HG03469 (cell line): ENCODE results near the gene DENND1A.
"Not testable (repeated sequence)": the region's sequence is repeated elsewhere in the genome, so short reads cannot be mapped to it uniquely, and the experiment has no call there.

Experiments used
- ATAC-seq: cut with Tn5 transposase; IDR thresholded peaks from one replicate; pipeline ENCODE4 v1.9.1; 2021; ENCODE audit warnings: mild to moderate bottlenecking, moderate library complexity, moderate number of reproducible peaks; ENCODE audit not compliant: unreplicated experiment

Gene DENND1A

DNA sequence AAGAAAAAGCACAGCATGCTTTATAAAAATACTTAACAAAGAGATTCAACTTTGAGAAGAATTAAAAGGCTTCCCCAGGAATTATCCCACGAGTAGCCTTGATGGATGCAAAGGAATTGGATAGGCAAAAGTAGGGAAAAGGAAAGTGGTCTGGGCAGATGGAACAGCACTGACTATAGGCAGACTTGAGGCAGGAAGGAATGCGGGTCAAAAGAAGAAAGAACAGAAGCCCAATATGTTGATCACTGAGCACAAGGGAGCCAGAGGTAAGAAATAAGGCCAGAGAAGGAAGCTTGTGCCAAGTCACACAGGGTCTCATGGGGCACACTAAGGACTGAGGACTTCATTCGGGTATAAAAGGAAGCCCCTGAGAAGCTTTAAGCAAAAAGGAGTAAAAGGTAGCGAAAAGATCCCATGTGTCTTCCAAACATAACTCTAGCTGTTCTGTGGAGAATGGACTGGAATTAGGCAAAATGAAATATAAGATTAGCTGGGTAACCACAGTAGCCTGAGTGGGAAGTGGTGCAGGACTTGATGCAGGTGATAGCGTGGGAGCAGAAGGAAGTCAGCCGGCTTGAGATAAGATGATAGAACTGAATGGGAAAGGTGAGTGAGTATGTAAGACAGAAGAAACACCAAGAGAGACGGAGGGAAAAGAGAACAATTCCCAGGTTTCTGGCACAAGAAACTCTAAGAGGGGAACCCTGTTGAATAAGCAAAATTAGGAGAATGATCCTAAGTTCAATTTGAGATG is 106.6 kb downstream of the DENND1A start:
- ATAC-seq: no peak

DNA sequence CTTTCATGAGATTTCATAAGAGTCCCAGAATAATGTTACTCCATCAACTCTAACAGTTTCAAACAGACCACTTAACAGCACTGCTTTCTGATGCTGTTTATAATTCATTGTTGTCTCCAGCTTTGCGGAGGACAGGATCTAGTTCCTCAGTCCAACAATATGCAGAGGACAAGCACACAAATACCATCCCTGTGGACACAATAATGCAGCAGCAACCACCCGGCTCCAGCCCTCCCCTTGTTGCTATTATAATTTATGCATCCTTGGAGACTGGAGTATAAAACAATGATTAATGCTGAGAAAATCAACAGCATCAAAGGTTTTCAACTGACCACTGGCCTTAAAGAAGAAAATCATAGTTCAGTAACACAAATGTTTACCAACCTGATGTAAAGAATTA is 108.3 kb downstream of the DENND1A start:
- ATAC-seq: no peak

DNA sequence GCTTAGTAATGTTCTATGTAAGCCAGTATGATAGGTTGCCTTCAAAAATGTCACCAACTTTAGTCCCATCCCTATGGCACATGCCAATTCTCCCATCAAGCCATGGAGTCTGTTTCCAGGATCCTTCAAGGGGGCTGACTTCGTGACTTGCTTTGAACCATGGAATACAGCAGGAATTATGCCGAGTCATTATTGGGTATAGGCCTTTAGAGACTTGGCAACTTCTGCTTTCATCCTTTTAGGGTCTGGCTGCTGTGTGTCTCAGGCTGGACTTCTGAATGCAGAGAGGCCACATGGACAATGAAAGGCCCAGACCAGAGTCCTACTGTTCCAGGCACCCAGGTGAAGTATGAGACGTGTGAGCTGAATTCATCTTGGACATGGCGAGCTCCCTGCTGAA is 109.8 kb downstream of the DENND1A start:
- no peak for ATAC-seq

DNA sequence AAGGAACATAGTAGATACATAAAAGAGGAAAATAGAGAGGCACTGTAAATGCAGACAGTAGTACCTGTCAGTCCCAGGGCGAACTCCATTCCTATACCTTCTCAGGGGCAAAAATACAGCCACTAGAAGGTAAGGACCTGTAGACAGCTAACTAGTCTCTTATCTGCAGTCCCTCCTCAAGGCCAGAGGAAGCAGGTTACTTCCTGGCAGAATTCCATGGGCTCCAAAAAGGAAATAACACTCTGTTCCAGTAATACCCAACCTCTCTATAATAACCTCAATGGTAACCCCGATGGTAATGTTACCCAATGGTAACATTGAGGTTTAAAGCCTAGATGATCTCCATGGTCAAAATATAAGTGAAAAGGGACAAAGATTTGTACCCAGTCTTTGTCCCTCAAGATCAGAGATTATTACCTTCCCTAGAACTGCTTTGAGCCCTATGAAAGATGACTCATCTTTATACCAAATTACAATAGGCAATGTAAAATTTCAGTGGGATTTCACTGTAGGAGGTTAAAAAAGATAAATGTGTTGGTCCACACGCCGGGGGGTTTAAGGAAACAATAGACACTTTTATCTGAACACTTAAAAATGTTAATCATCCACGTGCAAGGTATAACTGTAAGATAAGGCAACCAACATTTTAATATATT is 113.0 kb downstream of the DENND1A start:
- ATAC-seq: no peak

DNA sequence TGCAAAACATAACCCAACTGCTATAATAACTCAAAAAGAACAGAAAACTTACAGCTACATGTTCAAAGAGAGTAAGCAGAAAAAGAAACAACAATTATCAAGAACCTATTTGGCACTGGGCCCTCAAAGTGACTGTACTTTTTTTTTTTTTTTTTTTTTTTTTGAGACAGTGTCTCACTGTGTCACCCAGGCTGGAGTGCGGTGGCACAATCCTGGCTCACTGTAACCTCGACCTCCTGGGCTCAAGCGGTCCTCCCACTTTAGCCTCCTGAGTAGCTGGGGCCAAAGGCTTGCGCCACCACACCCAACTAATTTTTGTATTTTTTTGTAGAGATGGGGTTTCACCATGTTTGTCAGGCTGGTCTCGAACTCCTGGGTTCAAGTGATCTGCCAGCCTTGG is 114.1 kb downstream of the DENND1A start:
- not testable (repeated sequence) for ATAC-seq

DNA sequence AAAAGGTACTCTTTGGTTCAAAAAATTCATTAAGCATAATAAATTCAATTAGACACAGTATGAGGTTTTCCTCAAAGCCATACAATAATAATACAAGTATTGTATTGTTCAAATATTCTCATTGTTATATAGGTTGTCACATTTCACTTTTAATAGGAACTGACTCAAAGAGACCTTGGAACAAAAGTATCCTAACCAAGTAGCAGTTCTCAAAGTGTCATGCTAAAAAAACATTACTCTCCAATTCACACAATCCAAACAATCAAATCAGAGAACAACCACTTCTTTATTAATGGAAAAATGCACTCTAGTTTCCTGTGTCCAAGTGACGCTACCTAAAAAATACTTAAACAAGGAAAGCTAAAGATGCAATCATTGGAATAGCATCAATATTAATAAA is 115.4 kb downstream of the DENND1A start:
- no peak for ATAC-seq

DNA sequence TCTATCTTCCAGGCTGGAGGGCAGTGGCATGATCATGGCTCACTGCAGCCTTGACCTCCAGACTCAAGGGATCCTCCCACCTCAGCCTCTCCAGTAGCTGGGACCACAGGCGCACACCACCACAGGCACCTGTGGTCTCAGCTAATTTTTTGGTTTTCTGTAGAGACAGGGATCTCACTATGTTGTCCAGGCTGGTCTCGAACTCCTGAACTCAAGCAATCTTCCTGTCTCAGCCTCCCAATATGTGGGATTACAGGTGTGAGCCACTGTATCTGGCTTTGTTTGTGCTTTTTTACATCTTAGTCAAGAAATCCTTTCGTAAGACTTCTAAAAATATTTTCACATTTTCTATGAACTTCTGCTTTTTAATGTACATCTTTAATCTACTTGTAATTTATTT is 116.9 kb downstream of the DENND1A start:
- no peak for ATAC-seq

DNA sequence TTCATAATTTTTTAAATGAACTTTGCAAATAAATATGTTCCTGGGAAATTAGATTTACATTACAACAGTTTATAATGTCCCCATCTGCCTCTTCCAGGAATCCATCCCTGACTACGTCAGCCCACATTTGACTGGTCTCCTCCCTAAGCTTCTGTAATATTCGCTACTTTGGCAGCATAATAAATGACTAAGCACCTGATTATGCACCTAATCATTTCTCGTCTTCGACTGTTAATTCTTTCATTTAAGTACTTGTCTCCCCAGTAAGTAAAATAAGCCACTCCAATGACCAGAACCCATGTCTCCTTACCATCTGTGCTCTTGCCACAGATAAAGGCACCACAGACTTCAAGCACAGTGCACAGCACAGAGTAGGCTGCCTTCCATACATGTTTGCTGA is 122.7 kb downstream of the DENND1A start:
- ATAC-seq: no peak

DNA sequence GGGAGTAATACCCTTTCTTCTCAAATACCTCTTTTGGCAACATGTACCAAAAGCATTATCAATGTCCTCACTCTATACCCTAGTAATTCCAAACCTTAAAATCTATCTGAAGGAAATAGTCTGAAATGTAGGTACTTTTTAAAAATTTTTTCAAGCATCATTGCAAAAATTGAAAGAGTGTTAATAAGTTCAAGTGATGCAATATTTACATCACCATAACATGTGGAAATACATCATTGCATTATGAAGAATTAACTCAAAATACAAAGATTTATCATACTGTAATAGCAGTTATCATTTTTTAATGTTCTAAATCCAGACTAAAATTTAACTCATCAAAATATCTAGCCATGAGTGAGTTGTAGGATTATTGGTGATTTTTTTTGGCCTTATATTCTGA is 123.1 kb downstream of the DENND1A start:
- no peak for ATAC-seq

DNA sequence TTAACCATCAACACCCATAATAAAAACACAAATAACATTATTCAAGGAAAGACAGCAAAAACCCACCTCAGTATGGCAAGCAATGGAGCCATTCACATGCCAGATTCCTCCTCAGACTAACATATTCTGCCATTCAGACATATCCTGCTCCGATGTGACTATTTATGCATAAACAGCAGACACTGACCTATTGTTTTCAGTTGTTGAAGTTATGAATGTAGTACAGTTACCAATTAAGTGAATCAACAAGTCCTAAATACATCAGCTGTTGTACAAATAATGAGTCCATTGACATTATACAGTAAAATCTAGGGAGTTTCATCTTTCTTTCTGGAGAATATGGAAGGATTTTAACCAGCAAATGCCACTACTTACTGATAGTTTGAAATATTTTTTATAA is 131.7 kb downstream of the DENND1A start:
- ATAC-seq: no peak

DNA sequence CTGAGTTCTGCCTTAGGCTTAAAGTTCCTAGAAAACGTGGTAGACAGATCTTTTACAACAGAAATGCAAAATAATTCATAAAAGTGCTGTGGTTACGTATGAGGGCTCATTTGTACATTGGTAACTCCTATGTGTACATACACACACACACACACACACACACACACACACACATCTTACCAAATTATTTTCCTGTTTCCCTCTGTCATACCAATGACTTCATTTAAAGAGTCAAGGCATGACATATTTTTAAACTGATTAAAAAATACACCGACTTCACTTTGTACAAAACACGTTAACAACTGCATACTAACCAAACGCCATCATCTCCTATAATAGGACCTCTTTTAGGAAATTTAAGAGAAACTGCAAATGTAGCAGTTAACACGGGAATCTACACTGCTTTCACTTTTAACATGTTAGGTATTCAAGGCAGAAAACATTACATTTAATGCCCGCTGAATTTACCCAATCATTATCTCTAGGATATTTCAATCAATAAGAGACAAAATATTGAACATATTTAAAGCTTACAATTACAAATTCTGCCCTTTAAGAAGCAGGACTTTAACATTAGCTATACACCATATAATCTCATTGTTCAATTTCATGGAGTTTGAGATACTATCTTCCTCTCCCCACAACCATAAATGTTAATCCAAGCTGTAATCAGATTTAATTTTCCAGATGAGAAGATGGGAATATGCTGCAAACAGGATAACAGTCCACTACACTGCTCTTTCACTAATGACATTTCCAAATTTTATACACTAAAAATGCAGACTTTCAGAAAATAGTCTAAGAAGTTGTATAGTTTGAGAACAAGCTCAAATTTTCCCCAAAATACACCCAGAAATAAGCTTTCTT is 133.1 kb downstream of the DENND1A start:
- no peak for ATAC-seq

DNA sequence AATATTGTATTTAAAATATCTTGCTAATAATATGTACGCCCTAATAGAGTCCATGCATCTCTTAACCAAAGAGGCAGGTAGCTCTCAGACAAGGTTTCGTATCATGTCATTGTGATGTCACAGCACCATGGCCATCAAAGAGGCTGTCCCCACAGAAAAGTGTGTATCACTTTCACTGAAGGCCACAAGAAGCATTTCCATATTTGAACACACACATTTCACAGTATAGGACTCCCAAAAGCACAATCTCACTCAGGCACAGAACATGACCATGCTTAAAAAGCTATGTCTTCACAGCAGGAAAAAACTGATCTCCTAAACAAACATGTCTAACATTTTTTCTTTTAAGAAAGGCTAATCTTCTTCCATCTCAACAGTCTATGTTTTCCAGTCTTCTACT is 133.8 kb downstream of the DENND1A start:
- ATAC-seq: no peak

DNA sequence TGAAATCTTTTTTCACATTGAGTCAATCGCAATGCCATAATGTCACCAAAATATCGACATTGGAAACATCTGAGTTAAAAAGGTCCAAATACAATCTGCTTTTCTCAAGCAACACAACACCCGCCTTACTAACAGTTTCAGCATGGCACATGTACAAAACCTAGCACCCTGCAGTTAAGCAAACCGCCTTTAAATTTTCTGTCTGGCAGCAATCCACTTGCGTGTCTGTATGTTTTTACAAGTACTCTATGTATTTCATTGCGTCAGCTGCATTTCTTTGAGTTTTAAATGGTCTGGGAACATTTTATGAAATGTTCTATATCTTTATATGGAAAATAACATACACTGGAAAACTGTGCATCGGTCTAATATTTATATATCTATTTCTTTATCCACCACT is 134.6 kb downstream of the DENND1A start:
- ATAC-seq: no peak

DNA sequence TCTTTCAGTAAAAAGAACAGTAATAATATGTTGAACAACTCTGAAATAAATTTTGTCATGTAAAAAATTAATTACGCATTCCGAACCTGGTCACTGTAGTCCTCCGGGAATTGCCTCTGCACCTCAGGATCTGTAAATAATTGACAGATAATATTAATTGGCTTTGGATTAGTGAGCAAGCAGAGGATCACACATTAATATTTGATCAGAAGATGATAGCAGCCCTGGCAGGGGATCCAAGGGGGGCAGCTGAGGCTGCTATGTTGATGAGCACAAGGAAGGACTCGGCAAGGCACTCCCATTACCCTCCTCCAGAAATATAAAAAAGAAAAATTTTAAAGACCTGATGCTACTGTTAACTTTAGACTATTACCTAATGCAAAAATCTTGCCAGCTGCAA is 137.4 kb downstream of the DENND1A start:
- no peak for ATAC-seq

DNA sequence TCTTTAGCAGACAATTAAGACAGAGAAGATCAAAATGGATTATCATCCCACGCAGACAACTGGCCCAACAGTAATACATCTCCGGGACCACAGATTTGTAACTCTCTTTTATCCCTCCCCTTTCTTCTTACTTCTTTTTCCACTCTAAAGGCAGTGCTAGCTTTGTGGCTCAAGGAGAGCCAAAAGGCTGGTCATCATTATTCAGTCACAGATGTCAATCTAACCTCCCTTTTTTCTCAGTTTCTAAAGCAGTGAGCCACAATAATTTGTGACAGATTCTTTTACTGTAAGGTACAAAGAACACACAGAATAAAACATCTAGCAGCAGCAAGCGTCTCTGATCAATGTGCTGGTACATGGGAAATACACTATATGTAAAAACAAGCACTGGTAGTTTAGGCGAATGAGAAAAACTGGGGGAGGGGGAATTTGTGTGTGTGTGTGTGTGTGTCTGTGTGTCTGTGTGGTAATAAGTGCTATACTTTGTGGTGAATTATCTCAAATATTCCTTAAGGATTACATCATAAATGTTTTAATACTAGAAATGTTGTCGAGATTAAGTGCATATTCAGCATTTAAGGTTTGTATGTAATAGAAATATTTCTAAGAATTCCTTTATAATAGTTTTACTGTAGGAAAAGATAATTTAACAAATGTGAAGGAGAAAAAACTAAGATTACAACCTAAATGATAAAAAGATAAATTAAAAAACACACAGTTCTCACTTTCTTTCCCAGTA is 140.2 kb downstream of the DENND1A start:
- ATAC-seq: no peak

DNA sequence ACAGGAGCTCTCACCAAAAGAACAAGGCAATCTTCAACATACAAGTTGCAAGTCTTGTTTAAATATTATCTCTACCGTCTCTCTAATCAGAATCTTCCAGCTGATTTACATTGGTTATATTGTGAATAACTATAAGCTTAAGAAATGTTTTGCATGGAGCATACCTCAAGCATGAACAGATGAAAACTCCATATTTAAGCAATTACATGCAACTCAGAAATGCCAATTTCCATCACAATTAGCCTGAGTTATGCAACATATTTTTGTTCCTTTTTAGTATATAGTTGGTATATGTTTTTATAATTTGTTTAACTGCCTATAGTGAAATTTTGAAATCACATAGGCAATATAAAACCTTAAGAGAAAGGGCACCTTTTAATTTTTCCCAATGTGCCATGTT is 142.5 kb downstream of the DENND1A start:
- ATAC-seq: no peak

DNA sequence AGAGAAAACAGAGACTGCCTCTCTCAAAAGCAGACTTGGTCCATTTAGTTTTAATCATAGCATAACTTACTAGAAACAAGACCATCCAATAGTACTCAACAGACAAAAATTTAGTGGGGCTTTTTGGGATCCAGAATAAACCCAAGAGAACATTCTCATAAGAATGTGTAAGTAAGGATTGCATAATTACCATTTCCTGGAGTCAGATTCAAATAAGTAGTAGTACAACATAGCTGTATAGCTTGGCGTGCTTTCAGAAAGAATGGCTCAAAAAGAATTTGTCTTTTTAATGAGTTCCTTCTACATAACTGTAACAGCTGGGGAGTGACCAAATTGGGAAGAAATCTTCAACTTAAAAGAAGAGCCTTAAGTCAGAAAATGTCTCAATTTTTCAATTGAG is 145.4 kb downstream of the DENND1A start:
- no peak for ATAC-seq

DNA sequence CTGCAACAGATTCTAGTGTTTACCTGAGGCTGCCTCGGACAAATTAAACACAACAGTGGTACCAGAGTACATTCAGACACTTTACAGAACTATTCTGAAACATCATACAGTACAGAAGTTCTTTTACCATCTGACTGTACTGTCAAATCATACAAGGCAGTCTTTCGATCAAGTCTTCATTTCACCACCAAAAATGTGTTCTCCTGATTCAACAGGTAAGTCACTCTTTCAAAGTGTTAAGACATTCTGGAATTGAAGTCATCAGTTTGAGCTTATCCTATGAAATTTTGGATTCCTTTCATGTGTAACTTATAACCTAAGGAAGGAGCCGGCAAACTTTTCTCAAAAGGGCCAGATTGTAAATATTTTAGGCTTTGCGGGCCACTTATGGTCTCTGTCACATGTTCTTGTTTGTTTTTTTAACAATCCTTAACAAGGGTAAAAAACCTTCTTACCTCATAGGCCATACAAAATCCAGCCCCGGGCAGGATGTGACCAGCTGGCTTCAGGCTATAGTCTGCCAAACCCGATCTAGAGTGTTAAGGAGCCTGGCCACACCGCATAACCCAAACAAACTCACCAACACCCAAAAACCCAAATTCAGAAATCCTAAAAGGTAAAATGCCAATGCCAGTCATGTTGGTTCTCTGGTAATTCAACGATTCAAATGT is 151.6 kb downstream of the DENND1A start:
- no peak for ATAC-seq

DNA sequence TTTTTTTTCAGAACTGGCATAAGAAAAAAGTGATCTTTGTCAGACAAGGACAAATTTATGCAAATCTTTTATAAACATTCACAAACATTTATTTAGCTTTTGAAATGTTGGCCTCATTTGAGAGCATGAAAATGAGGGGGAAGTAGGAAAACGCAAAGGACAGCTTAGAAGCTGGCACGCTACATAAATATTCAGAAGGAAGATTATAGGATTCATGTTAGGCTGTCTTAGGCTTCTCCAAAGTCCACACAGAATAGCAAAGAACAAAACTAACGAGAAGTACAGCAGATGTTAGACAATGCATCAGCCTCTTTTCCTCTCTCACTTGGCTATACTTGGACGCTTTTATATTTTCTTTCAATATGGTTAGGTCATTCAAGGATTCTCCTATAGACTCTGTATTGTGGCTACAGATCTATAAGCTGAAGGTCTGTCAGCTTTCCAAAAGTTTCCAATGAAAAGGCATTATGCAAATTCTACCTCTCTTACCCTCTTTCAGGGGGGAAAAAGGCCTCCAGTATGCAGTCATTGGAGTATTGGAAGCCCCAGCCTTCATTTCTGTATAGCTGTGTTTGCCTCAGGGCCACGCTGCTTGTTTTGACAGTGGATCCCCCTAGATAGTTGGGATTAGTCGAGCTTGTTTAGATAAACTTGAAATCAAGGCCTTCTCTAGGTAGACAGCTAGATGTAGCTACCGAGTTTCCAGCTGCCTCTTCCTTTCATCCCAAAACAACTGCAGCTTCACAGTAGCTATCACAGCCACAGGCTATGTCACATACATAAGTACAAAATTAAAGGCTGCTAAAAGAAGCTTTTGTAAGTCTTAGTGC is 153.0 kb downstream of the DENND1A start:
- no peak for ATAC-seq
